ENCODE measurements around the gene TUBA4A. TPM values are rescaled to one million over a fixed set of nuclear protein-coding genes. Genes with fewer than 3 reads are reported as not detected.

Gene TUBA4A
- total and polyA plus RNA-seq, 2 experiments from 2014 or later, result 4.7 to 10.5 TPM

- Histone ChIP-seq H3K27ac (no peak overlapping the region), H3K4me3 (peak overlapping the region; percentile 37), H3K36me3 (replicated peaks; ENCODE audit: insufficient read depth, low read depth) (no peaks in the 10 kb centered on the region), H3K79me2 (no peaks in the 10 kb centered on the region), H3K9me3 (ENCODE audit: low read depth) (no peaks in the 10 kb centered on the region), H2AFZ (peak overlapping the region; percentile 57), H3K4me2 (peak overlapping the region; percentile 98), H4K20me1 (ENCODE audit: insufficient read depth, poor library complexity, severe bottlenecking) (no peaks in the 10 kb centered on the region), H3K27me3 (peaks cover 45% of the 10 kb centered on the region), H3K4me1 (ENCODE audit: insufficient read depth) (peaks cover 33% of the 10 kb centered on the region), H3K9me2 (replicated peaks; ENCODE audit: insufficient read depth) (no peaks in the 10 kb centered on the region)
- no peak for TF ChIP-seq CTCF (IDR thresholded peaks at IDR 0.05; ENCODE audit: poor library complexity)
- TF ChIP-seq EZH2phosphoT487 (IDR thresholded peaks at IDR 0.05; ENCODE audit: low read depth, severe bottlenecking, unreplicated experiment), result no peak
- TF ChIP-seq EZH2 (IDR thresholded peaks at IDR 0.05; ENCODE audit: borderline replicate concordance), result no peak
- DNase-seq (ENCODE audit: low spot score), result no peak
- 41% methylated on average over 12 of the region's 12 CpGs for WGBS (ENCODE audit: low lambda C conversion rate, missing lambda C conversion rate)
Observed at GRCh38 chr2:219254590-219255201, 978 bp upstream of the TUBA4A start.

GRCh38 chr2:219252900-219253752, 592 bp downstream of the TUBA4A start, which contains the start of gene TUBA4B:
Gene TUBA4B (plus strand): TSS chr2:219253243. CDS start chr2:219253408, 165 bp downstream.
- Histone ChIP-seq H3K79me2 (no peaks in the 10 kb centered on the region), H3K4me3 (peak within 1 kb of the TSS; percentile 37), H2AFZ (peak within 1 kb of the TSS; percentile 57), H4K20me1 (ENCODE audit: insufficient read depth, poor library complexity, severe bottlenecking) (no peaks in the 10 kb centered on the region), H3K4me2 (peak within 1 kb of the TSS; percentile 98), H3K9me3 (ENCODE audit: low read depth) (no peaks in the 10 kb centered on the region), H3K36me3 (replicated peaks; ENCODE audit: insufficient read depth, low read depth) (no peaks in the 10 kb centered on the region), H3K27ac (no peak within 1 kb of the TSS), H3K27me3 (peaks cover 45% of the 10 kb centered on the region), H3K9me2 (replicated peaks; ENCODE audit: insufficient read depth) (no peaks in the 10 kb centered on the region), H3K4me1 (ENCODE audit: insufficient read depth) (peaks cover 49% of the 10 kb centered on the region)
- peak; percentile 29 for DNase-seq (ENCODE audit: low spot score)
- TF ChIP-seq EZH2 (IDR thresholded peaks at IDR 0.05; ENCODE audit: borderline replicate concordance) (peak; percentile 93), EZH2phosphoT487 (IDR thresholded peaks at IDR 0.05; ENCODE audit: low read depth, severe bottlenecking, unreplicated experiment) (no peak), CTCF (IDR thresholded peaks at IDR 0.05; ENCODE audit: poor library complexity) (no peak)
- WGBS (ENCODE audit: low lambda C conversion rate, missing lambda C conversion rate), result 3% methylated on average over 44 of the region's 49 CpGs

GRCh38 chr2:219252570-219252899, 1.2 kb downstream of the TUBA4A start:
- H3K27me3 ChIP-seq, result peaks cover 45% of the 10 kb centered on the region
- DNase-seq (ENCODE audit: low spot score), result no peak
- WGBS (ENCODE audit: low lambda C conversion rate, missing lambda C conversion rate), result 8% methylated on average over 8 of the region's 9 CpGs

More at GRCh38 chr2:219252570-219252899, 1.2 kb downstream of the TUBA4A start:
- no peak overlapping the region for H3K4me3 ChIP-seq
- no peaks in the 10 kb centered on the region for H3K36me3 ChIP-seq (replicated peaks; ENCODE audit: insufficient read depth, low read depth)
- H3K4me1 ChIP-seq (ENCODE audit: insufficient read depth), result peaks cover 49% of the 10 kb centered on the region
- peak overlapping the region; percentile 98 for H3K4me2 ChIP-seq
- H3K27ac ChIP-seq, result no peak overlapping the region
- no peak for TF ChIP-seq EZH2phosphoT487 (IDR thresholded peaks at IDR 0.05; ENCODE audit: low read depth, severe bottlenecking, unreplicated experiment)
- no peak for TF ChIP-seq CTCF (IDR thresholded peaks at IDR 0.05; ENCODE audit: poor library complexity)
- TF ChIP-seq EZH2 (IDR thresholded peaks at IDR 0.05; ENCODE audit: borderline replicate concordance), result no peak
- H3K9me2 ChIP-seq (replicated peaks; ENCODE audit: insufficient read depth), result no peaks in the 10 kb centered on the region
- no peaks in the 10 kb centered on the region for H3K9me3 ChIP-seq (ENCODE audit: low read depth)
- no peaks in the 10 kb centered on the region for H4K20me1 ChIP-seq (ENCODE audit: insufficient read depth, poor library complexity, severe bottlenecking)
- peak overlapping the region; percentile 13 for H2AFZ ChIP-seq
- peaks cover under 1% of the 10 kb centered on the region for H3K79me2 ChIP-seq

Data from hepatocyte (in vitro differentiated cells).